Measurements from ENCODE around the gene BICD2. TPM values are rescaled to one million over a fixed set of nuclear protein-coding genes. Genes with fewer than 3 reads are reported as not detected.

BICD2 gene
- total RNA-seq, 2 donors from 2014 or later: 31.0 to 36.6 TPM

DNA sequence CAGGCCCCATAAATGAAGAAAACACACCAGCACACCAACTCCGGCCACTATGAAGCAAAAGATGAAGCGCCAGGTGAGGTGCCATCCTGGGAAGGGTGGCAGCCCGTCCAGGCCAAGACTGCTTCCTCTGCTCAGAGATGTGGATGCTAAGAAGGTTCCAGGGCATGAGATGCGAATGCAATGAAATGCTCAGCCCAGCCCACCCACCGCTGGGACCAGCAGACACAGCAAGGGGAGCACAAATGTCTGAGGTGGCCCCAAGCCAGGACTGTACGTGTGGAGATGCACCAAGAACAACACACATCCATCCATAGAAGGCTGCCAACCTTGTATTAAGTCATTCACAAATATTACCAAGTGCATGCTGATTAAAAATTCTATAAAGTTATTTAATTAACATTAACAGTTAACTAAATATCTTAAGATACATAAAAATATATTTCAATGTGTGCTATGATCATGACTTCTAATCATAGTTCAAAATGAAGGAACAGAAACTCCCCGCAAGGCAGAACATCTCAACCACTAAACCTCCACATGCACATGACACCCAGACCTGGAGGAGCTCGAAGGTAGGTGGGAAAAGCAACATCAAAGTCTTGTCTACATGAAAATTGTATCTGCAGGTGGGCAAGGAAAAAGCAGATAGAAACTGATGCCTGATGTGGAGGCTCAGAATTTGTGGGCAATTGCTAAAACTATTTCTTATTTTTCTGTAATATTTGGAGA lies 43.7 kb downstream of the BICD2 start:
- intact Hi-C loops (cut with DNase I): no loop called here
- no peak for ATAC-seq
- no peak for DNase-seq

DNA sequence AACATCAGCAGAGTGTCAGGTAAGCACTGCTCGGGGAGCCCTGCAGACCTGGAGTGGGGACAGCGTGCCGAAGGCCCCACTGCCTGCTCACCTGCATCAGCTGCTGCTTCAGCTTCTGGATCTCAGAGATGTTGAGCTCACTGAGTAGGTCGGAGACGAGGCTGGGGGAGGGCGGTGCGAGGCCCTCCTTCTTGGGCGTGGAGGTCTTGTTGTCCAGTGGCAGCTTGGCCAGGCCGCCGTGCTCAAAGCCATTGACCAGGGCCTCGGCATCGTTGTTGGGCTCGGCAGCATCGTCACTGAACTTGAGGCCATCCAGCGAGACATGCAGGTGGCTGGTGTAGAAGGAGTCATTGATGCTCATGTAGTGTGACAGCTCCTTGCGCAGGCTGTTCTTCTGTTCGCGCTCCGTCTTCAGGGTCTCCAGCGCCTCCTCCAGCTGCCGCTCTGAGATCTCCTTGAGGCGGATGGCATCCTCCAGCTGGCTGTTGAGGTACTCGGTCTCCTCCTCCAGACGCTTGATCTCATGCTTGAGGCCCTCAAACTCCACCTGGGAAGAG lies 44.3 kb downstream of the BICD2 start:
- no peak for ATAC-seq
- intact Hi-C loops (cut with DNase I): no loop called here
- DNase-seq: no peak

DNA sequence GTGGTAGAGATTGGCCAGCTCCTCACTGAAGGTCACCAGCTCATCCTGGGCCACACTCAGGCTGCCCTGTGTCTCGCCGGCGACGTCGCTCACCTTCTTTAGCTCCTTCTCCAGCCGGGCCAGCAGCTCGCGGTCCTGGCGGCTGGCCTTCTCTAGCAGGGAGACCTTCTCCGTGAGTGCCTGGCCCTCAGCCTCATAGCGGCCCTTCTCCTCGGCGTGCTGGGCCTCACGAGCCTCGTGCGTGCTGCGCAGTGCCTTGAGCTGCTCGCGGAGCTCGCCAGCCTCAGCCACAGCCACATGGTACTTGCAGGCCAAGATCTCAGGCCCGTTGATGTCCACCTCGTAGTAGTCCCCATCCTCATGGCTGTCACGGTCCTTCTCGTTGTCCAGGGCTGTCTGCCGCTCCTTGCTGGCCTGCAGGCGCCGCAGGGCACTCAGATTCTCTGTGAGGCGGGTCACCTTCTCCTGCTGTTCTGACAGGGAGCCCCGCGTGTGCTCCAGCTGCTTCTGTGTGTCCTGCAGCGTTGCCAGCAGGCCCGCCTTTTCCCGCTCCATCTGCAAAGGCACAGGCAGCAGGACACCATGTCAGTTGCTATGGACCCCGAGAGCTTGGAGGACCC lies 45.5 kb downstream of the BICD2 start:
- intact Hi-C loops (cut with DNase I): loop anchor here in 1 of 2 donors (5.0 kb wide), 1 partner anchor 53 kb away; no protein-coding TSS in a partner anchor

DNA sequence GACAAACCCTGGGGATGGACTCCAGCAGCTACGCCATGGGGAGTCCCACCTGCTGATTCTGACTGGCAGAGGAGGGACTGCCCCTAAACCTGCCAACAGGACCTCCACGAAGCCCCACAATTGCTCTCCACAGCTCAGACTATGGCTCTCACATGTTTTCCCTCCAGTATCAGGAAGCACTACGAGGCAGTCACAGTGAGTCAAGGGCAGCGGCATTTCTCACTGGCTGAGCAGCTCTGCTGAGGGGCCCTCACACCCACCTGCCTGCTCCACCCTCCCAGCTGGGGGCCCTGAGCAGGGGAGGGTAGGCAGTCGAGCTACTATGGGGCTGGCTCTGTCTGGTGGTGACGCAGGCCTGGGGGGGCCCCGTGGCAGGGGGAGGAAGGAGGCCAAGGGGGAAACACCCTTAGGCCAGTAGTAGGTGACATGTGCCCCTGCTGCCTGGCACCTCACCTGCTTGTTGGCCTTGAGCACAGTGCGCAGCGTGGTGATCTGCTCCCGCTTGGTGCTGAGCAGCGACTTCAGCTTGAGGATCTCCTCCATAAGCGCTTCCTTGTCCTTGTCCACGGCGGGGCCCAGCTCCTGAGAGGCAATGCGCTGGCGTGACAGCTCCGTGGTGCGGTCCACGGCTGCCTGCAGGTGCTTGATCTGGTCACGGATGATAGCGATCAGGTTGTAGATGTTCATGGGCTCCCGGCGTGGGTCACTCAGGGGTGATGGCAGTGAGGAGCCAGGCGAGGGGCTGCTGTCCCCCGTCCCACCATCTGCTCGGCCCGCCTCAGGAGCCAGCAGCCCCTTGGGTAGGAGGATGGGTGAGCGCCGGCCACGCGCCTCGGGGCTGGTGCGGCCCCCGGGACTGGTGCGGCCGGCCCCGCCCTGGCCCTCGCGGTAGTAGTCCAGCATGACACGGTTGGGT lies 46.3 kb downstream of the BICD2 start:
- DNase-seq (no peak), ATAC-seq (no peak)
- intact Hi-C loops (cut with DNase I): loop anchor here in 1 of 2 donors (5.0 kb wide), 1 partner anchor 54 kb away; no protein-coding TSS in a partner anchor

More for the DNA sequence above, 45.5 kb downstream of the BICD2 start:
- no peak for DNase-seq
- no peak for ATAC-seq

DNA sequence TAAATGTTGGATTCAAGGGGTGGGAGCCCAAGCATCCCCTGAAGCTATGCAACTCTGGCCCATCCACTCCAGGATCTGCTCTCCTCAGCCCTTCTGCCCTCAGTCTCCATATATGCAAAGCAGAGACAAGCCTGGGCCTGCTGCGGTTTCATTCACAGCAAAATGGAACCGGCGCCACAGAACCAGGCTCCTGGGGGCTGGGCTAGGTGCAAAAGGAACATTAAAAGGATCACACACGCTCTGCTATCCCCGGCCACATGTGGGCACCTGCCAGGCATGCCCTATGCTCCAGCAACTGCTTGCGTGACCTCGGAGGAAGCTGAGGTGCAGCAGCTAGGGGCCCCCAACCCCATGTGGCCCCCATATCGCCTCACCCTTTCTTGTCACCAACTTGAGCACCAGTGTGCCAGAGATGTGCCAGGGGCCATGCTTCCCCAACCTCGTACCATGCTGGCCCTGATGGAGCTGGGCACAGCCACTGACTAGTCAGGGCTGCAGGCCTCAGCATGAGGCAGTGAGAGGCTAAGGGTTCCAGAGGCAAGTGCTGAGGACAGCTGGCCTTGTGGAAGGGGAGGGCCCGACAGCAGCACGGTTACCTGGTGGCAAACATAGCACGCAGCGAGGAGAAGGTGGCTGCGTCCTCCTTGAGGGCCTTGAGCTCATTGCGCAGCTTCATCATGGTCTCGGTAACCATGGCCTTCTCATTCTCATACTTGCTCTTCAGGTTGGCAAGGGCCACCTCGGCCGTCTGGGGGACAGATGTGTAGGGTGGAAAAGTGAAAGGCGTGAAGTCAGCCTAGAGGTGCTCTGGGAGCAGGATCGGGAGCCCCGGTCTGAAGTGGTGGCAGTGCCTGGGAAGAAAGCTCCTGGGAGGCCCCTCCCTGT lies 47.2 kb downstream of the BICD2 start:
- intact Hi-C loops (cut with DNase I): loop anchor here in 1 of 2 donors (2.0 to 5.0 kb wide), 2 partner anchors 55 to 73 kb away; no protein-coding TSS in a partner anchor
- no peak for DNase-seq
- ATAC-seq: no peak

DNA sequence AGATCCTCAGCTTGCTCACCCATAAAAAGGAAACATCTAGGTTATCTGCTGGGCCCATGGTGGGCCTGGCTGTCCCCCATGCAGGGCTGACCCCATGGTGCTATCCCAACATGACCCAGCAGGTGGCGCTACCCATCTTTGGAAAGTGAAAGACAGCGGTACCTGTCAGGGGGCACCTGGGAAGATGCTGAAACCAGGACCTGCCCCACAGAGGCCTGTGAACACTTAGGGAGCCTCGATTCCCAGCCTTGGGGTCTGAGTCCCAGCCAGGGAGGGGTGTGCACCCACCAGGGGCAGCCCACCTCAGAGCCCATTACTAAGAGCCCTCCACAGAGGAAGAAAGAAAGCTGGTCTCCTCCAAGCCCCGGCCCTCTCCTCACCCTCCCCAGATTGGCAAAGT lies 48.1 kb downstream of the BICD2 start:
- DNase-seq (peak; percentile 67), ATAC-seq (peak; percentile 42 to 52)
- intact Hi-C loops (cut with DNase I): loop anchor here in 1 of 2 donors (2.0 to 5.0 kb wide), 2 partner anchors 56 to 74 kb away; no protein-coding TSS in a partner anchor

DNA sequence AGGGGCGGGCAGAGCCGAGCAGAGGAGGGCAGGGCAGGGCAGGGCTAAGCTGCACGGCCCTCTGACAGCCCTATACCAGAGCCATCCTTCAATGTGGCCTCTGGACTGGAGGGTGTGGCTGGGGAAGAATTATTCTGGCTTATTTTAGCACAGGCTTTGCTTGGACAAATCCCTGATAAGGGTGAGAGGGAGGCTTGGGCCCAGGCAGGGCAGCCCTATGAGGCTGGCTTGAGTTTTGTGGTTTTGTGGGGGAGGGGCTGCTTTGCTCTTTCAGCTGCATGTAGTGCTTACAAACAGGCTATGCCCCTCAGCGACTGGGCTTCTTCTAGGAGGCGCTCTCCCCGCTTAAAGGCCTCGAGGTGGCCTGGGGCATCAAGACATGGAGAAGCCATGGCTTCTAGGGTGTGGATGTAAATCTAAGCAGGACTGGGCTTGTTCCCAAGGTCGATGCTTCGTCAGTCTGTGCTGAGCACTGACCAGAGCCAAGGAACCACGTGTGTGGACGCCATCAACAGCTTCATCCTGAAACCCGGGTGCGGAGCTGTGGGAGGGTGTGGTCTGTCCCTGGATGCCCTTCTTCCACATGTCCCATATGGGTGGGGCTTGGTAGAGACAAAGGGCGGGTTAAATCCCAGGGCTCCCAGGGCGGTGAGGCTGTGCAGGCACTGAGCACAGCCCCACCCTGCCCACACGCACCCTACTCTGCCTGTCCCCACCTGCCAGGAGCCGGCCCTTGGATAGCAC lies 49.0 kb downstream of the BICD2 start:
- DNase-seq (peak; percentile 71), ATAC-seq (peak; percentile 64 to 70)
- intact Hi-C loops (cut with DNase I): loop anchor here in 1 of 2 donors (2.0 to 5.0 kb wide), 2 partner anchors 57 to 75 kb away; no protein-coding TSS in a partner anchor

DNA sequence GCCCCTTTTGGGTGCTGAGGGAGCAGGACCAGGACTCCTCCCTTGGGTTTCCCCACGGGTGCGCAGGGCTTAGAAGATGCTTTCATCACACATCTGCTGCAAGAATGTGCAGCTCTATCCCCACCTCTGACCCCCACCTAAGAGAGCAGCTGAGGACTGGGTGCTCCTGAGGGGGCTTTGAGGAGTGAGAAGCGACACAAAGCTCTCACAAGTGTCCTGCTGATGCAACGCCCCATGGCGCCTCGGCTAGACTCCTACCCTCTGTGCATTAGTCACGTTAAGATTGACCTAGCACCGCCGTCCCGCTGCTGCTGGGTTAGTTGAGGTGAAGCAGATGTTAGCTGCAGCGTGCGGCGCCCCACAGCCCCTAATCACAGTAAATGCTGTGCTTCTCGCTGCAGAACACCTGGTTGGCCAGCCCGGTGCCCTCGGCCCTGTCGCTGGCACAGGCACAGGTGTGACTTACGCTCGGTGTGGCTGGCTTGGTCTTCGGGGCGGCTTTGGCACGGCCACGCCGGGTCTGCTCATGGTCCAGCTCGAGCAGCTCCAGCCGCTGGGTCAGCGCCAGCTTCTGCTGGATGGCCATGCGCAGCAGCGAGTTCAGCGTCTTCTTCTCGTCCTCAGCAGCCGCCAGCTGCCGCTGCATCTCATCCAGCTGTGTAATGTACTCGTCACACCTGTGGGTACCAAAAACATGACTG lies 49.7 kb downstream of the BICD2 start:
- intact Hi-C loops (cut with DNase I): loop anchor here in 1 of 2 donors (5.0 kb wide), 1 partner anchor 57 kb away; no protein-coding TSS in a partner anchor
- peak; percentile 56 to 72 for ATAC-seq
- peak; percentile 63 for DNase-seq

DNA sequence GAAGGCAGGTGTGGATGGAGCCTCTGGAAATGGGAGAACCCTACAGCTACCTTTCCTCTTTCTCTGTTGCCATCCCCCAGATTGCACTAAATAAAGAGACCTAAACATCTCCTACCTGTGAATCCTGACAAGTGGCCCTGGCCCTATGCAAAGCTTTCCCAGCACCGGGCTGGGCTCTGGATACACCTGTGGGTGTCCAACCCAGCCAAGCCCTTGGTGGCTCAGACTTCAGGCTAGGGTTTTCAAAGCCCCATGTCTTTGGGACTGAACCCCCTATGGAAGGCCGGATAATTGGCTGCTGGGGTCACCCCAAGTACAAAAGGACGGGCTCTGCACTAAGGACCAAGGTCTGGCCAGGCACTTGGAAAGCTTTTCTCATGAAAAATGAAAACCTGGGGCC lies 50.6 kb downstream of the BICD2 start:
- ATAC-seq (no peak), DNase-seq (no peak)
- intact Hi-C loops (cut with DNase I): no loop called here

DNA sequence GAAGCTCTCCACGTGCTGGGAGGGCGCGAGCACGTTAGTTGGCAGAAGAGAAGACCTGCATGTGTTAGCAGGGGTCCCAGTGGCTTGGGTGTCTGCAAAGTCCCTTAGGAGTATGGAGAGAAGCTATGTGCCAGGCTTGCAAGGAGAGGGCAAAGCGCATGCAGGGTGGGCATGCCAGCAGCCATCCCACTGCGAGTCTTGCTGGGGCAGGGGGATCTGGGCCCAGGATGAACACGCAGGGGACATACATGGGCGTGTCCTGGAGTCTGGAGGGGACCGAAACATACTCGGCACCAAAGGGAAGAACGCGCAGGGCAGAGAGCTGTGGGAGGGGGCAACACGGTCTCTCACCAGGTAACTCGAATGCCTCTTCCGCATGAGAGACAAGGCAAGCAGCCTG lies 51.1 kb downstream of the BICD2 start:
- DNase-seq: no peak
- intact Hi-C loops (cut with DNase I): no loop called here
- no peak for ATAC-seq

DNA sequence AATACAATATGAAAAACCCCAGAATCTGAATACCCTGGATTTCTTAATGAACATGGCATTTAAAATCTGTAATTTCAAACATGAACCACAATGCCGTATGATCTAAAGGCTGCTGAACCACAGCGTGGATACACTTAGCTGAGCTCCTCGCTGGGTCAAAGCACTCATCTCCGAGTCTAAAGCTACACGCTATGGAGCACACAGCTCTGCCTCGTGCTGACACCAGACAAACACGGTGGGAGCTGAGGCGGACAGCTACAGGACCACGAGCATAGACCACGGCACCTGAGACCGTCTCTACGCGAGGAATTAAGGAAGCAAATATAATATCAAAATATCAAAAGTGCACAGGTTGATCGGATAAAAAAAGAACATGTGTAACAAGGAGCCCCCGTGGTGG lies 51.9 kb downstream of the BICD2 start:
- ATAC-seq (no peak), DNase-seq (no peak)
- intact Hi-C loops (cut with DNase I): no loop called here

DNA sequence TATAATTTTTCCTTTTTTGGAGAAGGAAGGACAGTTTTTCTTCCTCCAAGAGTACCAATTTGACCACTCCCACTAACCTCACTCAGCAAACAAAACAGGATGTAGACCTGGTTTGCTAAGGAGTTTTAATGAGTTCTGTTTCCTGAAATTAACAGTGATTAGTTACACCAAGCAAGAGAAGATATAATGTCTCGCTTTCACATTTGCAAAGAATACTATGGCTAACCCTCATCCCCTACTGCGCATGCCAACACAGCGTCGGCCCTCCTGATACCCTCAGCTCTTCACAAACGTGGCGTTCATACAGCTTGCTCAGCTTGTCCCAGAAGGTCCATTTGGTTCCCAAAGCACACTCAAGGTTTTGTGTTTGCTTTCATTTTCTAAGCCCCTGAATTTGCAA lies 52.8 kb downstream of the BICD2 start:
- ATAC-seq: no peak
- intact Hi-C loops (cut with DNase I): no loop called here
- DNase-seq: no peak

DNA sequence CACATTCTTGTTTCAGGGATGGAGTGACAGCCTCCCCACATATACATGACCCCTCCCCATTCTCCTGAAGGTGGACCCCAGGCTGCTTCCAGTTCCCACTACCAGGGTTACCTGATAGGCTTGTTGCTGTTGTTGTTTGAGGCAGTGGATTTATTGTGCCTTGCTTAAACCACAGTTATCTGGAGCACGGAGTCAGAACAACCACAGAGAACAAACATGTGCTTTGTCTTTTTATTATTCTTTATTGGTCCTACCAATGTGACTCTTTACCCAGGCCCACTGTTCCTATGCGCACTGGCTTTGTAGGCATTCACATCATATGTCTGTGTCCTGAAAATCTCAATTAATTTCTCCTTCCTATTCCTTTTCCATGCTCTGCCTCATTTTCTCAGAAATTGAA lies 53.5 kb downstream of the BICD2 start:
- ATAC-seq: no peak
- intact Hi-C loops (cut with DNase I): no loop called here

DNA sequence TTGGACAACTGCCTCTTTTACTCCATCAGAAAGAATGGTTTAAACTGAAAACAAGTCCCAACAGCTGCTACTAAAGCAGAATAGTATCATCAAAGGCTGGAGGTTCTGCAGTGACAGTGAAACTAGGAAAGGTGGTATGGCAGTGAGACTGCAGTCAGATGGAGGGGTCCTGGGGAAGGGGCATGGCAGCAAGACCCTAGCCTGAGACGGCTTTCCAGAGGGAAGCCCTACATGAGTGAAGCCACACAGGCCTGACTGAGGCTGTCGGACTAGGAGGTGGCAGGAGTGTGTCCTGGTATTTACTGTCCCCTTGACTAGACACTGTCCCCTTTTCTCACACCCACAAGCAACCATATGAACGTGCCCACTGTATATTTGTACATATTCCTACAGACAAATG lies 54.3 kb downstream of the BICD2 start:
- intact Hi-C loops (cut with DNase I): no loop called here
- DNase-seq (no peak), ATAC-seq (no peak)

More for the DNA sequence above, 53.5 kb downstream of the BICD2 start:
- no peak for DNase-seq

DNA sequence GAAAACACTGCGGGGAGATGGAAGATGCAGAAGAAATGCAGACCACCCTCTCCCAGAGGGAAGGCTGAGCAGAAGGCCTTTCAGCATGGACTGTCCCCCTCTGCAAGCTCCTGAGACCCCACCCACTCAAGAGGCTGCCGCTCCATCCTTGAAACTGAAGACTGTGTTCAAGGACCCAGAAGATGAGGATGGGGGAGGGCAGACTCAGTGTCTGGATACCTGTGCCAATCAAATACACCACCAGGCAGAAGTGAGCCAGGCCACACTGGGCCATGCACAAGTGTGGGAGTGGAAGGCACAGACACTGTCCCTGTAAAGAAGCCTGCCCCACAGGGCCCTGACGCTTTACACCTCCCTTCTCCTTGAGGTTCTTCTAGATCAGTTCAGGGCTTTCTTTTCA lies 54.7 kb downstream of the BICD2 start:
- ATAC-seq (no peak), DNase-seq (no peak)
- intact Hi-C loops (cut with DNase I): no loop called here

DNA sequence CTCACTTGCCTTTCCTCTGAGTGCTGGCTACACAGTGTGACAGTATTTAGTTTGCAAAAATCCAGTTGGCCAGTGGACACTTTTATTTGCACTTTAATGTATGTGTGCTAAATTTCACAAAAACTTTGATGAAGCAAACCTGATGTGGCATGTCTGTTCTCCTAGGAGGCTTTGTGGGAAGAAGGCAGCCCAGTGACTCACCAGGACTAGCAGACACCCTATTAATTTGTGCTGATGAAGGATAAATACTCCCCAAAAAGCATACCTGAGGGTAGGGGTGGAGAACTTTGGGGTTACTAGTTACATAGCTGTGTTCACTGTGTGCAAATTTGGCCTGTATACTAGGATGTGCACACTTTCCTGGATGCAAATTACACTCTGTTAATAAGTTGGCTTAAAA lies 55.4 kb downstream of the BICD2 start:
- intact Hi-C loops (cut with DNase I): no loop called here
- ATAC-seq (no peak), DNase-seq (no peak)

DNA sequence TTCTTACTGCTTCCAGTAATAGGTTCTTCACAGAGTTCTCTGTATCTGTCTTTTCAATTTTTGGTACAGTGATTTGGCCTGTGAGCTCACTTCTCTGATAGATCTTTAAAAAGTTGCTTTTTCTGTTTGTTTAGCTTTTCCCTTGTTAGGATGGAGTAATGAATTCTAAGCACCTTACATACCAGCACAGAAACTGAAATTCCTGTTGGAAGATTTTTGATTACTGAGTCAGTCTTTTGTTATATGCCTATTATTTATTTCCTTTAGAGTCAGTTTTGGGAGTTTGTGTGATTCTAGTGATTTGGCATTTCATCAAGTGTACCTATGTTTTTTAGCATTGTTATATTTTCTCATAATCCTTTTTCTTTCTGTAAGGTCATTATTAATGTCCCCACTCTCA lies 57.1 kb downstream of the BICD2 start:
- ATAC-seq (no peak), DNase-seq (no peak)
- intact Hi-C loops (cut with DNase I): no loop called here

Measured in left cardiac atrium (tissue), 4 donors.